Ascending aorta (tissue), 2 donors: ENCODE data around the gene C19orf25. TPM values are rescaled to one million over a fixed set of nuclear protein-coding genes. Genes with fewer than 3 reads are reported as not detected.

Experiments
- DNase-seq, 2 donors: peaks; one replicate each; pipeline ENCODE4 v3.0.0-alpha.2; 2019; ENCODE audit warnings: low spot score in 2 of 2
- H3K27ac ChIP-seq, 2 donors: fragments of 200-600 bp; sonication (generic); one replicate each; pipeline ENCODE4 v1.5.1; 2016 to 2017; ENCODE audit warnings: mild to moderate bottlenecking in 1 of 2
- H3K27me3 ChIP-seq: fragments of 200-600 bp; sonication (generic); one replicate; pipeline ENCODE4 v1.5.1; 2017
- H3K36me3 ChIP-seq, 2 donors: fragments of 200-600 bp; sonication (generic); one replicate each; pipeline ENCODE4 v1.5.1; 2016
- H3K4me1 ChIP-seq, 2 donors: fragments of 200-600 bp; sonication (generic); one replicate each; pipeline ENCODE4 v1.5.1; 2016 to 2017; ENCODE audit warnings: mild to moderate bottlenecking in 1 of 2
- H3K4me3 ChIP-seq, 2 donors: fragments of 200-600 bp; sonication (generic); one replicate each; pipeline ENCODE4 v1.5.1; 2016 to 2017; ENCODE audit warnings: mild to moderate bottlenecking in 1 of 2
- H3K9me3 ChIP-seq, 2 donors: fragments of 200-600 bp; sonication (generic); one replicate each; pipeline ENCODE4 v1.5.1; 2016
- CTCF ChIP-seq, 3 experiments: fragments of 200-600 bp in 2 of 3; fragments of 450-650 bp in 1 of 3; sonication (generic) in 2 of 3; IDR thresholded peaks; one replicate each; pipeline ENCODE4 v1.5.1; 2016 to 2019; ENCODE audit warnings: antibody characterized with exemption in 3 of 3, mild to moderate bottlenecking in 1 of 3, moderate library complexity in 1 of 3
- intact Hi-C: fragments of 100-400 bp; cut with DNase I; formaldehyde crosslinking; loops from one replicate; pipeline ENCODE4 v1.15.1; 2023
- total RNA-seq: library from RNA; depleted of rRNA; stranded (reverse); fragments of >200 nt; gene quantifications from one replicate; pipeline ENCODE4 v1.1.0, GENCODE V29; 2016

Gene C19orf25
- total RNA-seq, 1 donor from 2014 or later, result 32.7 TPM

GRCh38 chr19:1487576-1488281 lies 8.7 kb upstream of the C19orf25 start:
- no peak for TF ChIP-seq CTCF (IDR thresholded peaks at IDR 0.05)
- Histone ChIP-seq H3K9me3 (no peaks in the 10 kb centered on the region), H3K27me3 (no peaks in the 10 kb centered on the region), H3K4me1 (peaks cover 8 to 14% of the 10 kb centered on the region in 2 donors), H3K36me3 (no peaks in the 10 kb centered on the region), H3K4me3 (no peak overlapping the region), H3K27ac (no peak overlapping the region)
- DNase-seq, result no peak
- intact Hi-C loops, result no loop called here

GRCh38 chr19:1486720-1487575 lies 7.9 kb upstream of the C19orf25 start:
- no peak for DNase-seq
- no peaks in the 10 kb centered on the region for H3K27me3 ChIP-seq
- no peak overlapping the region for H3K4me3 ChIP-seq
- H3K9me3 ChIP-seq, result no peaks in the 10 kb centered on the region
- TF ChIP-seq CTCF (IDR thresholded peaks at IDR 0.05), result no peak
- H3K4me1 ChIP-seq, result peaks cover 8 to 14% of the 10 kb centered on the region in 2 donors
- no peak overlapping the region for H3K27ac ChIP-seq
- H3K36me3 ChIP-seq, result no peaks in the 10 kb centered on the region
- intact Hi-C loops, result no loop called here

GRCh38 chr19:1483979-1484428 lies 5.0 kb upstream of the C19orf25 start:
- Histone ChIP-seq H3K4me1 (peaks cover 0 to 5% of the 10 kb centered on the region in 2 donors), H3K36me3 (no peaks in the 10 kb centered on the region), H3K27ac (no peak overlapping the region), H3K27me3 (no peaks in the 10 kb centered on the region), H3K9me3 (no peaks in the 10 kb centered on the region), H3K4me3 (no peak overlapping the region)
- no peak for TF ChIP-seq CTCF (IDR thresholded peaks at IDR 0.05)
- intact Hi-C loops, result no loop called here
- no peak for DNase-seq

- Histone ChIP-seq H3K4me3 (no peak overlapping the region), H3K9me3 (no peaks in the 10 kb centered on the region), H3K27me3 (no peaks in the 10 kb centered on the region), H3K36me3 (no peaks in the 10 kb centered on the region), H3K4me1 (peaks cover 0 to 8% of the 10 kb centered on the region in 2 donors), H3K27ac (no peak overlapping the region)
- intact Hi-C loops, result no loop called here
- TF ChIP-seq CTCF (IDR thresholded peaks at IDR 0.05), result no peak
- no peak for DNase-seq
These were observed 4.3 kb upstream of the C19orf25 start for GRCh38 chr19:1483131-1483978.

GRCh38 chr19:1482361-1483130 lies 3.5 kb upstream of the C19orf25 start:
- H3K36me3 ChIP-seq, result no peaks in the 10 kb centered on the region
- H3K27ac ChIP-seq, result no peak overlapping the region
- DNase-seq, result no peak
- H3K4me3 ChIP-seq, result no peak overlapping the region
- no peak for TF ChIP-seq CTCF (IDR thresholded peaks at IDR 0.05)
- intact Hi-C loops, result no loop called here
- no peaks in the 10 kb centered on the region for H3K9me3 ChIP-seq
- H3K27me3 ChIP-seq, result no peaks in the 10 kb centered on the region
- H3K4me1 ChIP-seq, result peaks cover under 1 to 14% of the 10 kb centered on the region in 2 donors
